K562 (cell line): ENCODE data around the gene CDH12. TPM values are rescaled to one million over a fixed set of nuclear protein-coding genes. Genes with fewer than 3 reads are reported as not detected.

Source experiments
- ATAC-seq: fragments of 200-7000 bp; cut with Tn5 transposase; 3 replicates; pipeline ENCODE4 v1.9.1; 2020; ENCODE audit warnings: moderate library complexity
- BruUV-seq: library from RNA; stranded (reverse); fragments of 400-500 nt; replicated peaks from 2 replicates; lab custom pipeline; 2021; lab: Mats Ljungman, UMichigan
- CTCF ChIA-PET: fragments of 300-600 bp; formaldehyde crosslinking; extraction: SDS; loops from one replicate; lab custom pipeline; 2021; ENCODE audit warnings: low intra/inter-chr PET ratio; lab: Yijun Ruan, JAX
- POLR2A ChIA-PET: fragments of 300-600, 350-650 bp; sonication (Branson Sonifier 250); formaldehyde crosslinking; extraction: SDS; loops from one replicate; lab custom pipeline; 2021; ENCODE audit warnings: antibody characterized with exemption, inconsistent platforms; lab: Yijun Ruan, JAX
- DNase-seq, 4 experiments: peaks; one replicate each; pipeline versions ENCODE4 v3.0.0 to v3.0.0-alpha.2; 2011 to 2018; ENCODE audit warnings: low spot score in 3 of 4, mixed read lengths in 3 of 4; ENCODE audit errors: extremely low read depth in 1 of 4
- FAIRE-seq: peaks from 2 replicates; lab custom pipeline; 2011; peaks lifted over from hg19 to GRCh38; lab: Jason Lieb, UNC
- H2AFZ ChIP-seq: 2 replicates; pipeline ENCODE4 v1.6.0; 2011; ENCODE audit warnings: low read depth, low read length, control low read depth, inconsistent platforms
- H3K27ac ChIP-seq: fragments of 200-600 bp; 3 replicates; pipeline ENCODE4 v1.8.0; 2011; ENCODE audit warnings: low read depth, mild to moderate bottlenecking, control low read depth, inconsistent platforms, low read length, moderate library complexity, mixed read lengths; ENCODE audit errors: extremely low read depth
- H3K27me3 ChIP-seq, 2 experiments: fragments of 300-600 bp in 1 of 2; 2 replicates in 1 of 2; 3 replicates in 1 of 2; pipeline versions ENCODE4 v1.6.0 to v1.8.0; 2011; ENCODE audit warnings: inconsistent platforms in 2 of 2, low read length in 2 of 2, mild to moderate bottlenecking in 1 of 2, mixed read lengths in 1 of 2, moderate library complexity in 1 of 2; ENCODE audit not compliant: control insufficient read depth in 2 of 2, insufficient read depth in 2 of 2
- H3K36me3 ChIP-seq: fragments of 300-600 bp; 3 replicates; pipeline ENCODE4 v1.8.0; 2011; ENCODE audit warnings: mild to moderate bottlenecking, low read length, inconsistent platforms; ENCODE audit not compliant: control insufficient read depth, insufficient read depth
- H3K4me1 ChIP-seq, 2 experiments: fragments of 200-600 bp in 1 of 2; replicated peaks in 1 of 2; 2 replicates in 1 of 2; 3 replicates in 1 of 2; pipeline versions ENCODE4 v1.5.1 to v1.8.0; 2011; ENCODE audit warnings: inconsistent platforms in 2 of 2, low read length in 2 of 2, mild to moderate bottlenecking in 1 of 2, mixed read lengths in 1 of 2, moderate library complexity in 1 of 2; ENCODE audit not compliant: control insufficient read depth in 2 of 2, insufficient read depth in 2 of 2
- H3K4me2 ChIP-seq: 2 replicates; pipeline ENCODE4 v1.6.1; 2011; ENCODE audit warnings: low read length, control low read depth, inconsistent platforms, mixed read lengths; ENCODE audit not compliant: insufficient read depth
- H3K4me3 ChIP-seq: fragments of 200-600 bp; sonication (generic), shearing (Covaris generic); 2 replicates; pipeline ENCODE4 v1.5.1; 2016; ENCODE audit warnings: control low read depth, inconsistent platforms
- H3K79me2 ChIP-seq: fragments of 200-600 bp; 3 replicates; pipeline ENCODE4 v1.8.0; 2011; ENCODE audit warnings: low read length, inconsistent platforms; ENCODE audit not compliant: control insufficient read depth, insufficient read depth
- H3K9ac ChIP-seq, 2 experiments: 2 replicates each; pipeline versions ENCODE4 v1.6.0 to v1.6.1; 2011; ENCODE audit warnings: low read depth in 2 of 2, low read length in 2 of 2, control low read depth in 1 of 2, inconsistent platforms in 1 of 2, mild to moderate bottlenecking in 1 of 2, mixed read lengths in 1 of 2; ENCODE audit not compliant: insufficient read depth in 1 of 2
- H3K9me1 ChIP-seq: one replicate; pipeline ENCODE4 v1.6.0; 2011; ENCODE audit warnings: inconsistent platforms, mild to moderate bottlenecking, low read length, moderate library complexity; ENCODE audit not compliant: control insufficient read depth, insufficient read depth
- H3K9me3 ChIP-seq: replicated peaks from 2 replicates; pipeline ENCODE4 v1.5.1; 2011; ENCODE audit warnings: low read depth, low read length, inconsistent platforms; ENCODE audit not compliant: control insufficient read depth, insufficient read depth
- H4K20me1 ChIP-seq: replicated peaks from 2 replicates; pipeline ENCODE4 v1.6.1; 2011; ENCODE audit warnings: low read length, inconsistent platforms, mixed read lengths; ENCODE audit not compliant: control insufficient read depth, insufficient read depth
- CHD4 ChIP-seq: fragments of 200-600 bp; sonication (generic); IDR thresholded peaks from 3 replicates; pipeline ENCODE4 v1.6.1; 2012; ENCODE audit warnings: low read depth, mild to moderate bottlenecking, mixed read lengths, low read length, inconsistent platforms; ENCODE audit not compliant: insufficient read depth, insufficient replicate concordance, poor library complexity, severe bottlenecking
- HOXB6 ChIP-seq: fragments of 250-450 bp; sonication (Bioruptor Pico); IDR thresholded peaks from 2 replicates; pipeline ENCODE4 v1.5.1; 2022; ENCODE audit warnings: mild to moderate bottlenecking, borderline replicate concordance
- LARP7 ChIP-seq: fragments of 450-650 bp; IDR thresholded peaks from 2 replicates; pipeline ENCODE4 v1.6.1; 2016
- MCM2 ChIP-seq: fragments of 450-650 bp; IDR thresholded peaks from 2 replicates; pipeline ENCODE4 v1.6.1; 2017; ENCODE audit warnings: low read depth, mild to moderate bottlenecking
- MCM3 ChIP-seq: fragments of 450-650 bp; IDR thresholded peaks from 2 replicates; pipeline ENCODE4 v1.6.1; 2016
- MTF1 ChIP-seq: fragments of 250-450 bp; sonication (Bioruptor Pico); IDR thresholded peaks from 2 replicates; pipeline ENCODE4 v1.9.0; 2021; ENCODE audit warnings: moderate library complexity, mild to moderate bottlenecking, inconsistent platforms, borderline replicate concordance
- NFE2 ChIP-seq: IDR thresholded peaks from 2 replicates; pipeline ENCODE4 v1.6.1; 2014; ENCODE audit warnings: antibody characterized with exemption, low read depth
- NFXL1 ChIP-seq: fragments of 450-650 bp; formaldehyde crosslinking; IDR thresholded peaks from 2 replicates; pipeline ENCODE4 v1.4.0; 2021; ENCODE audit warnings: mild to moderate bottlenecking
- PKNOX1 ChIP-seq: fragments of 450-650 bp; IDR thresholded peaks from 2 replicates; pipeline ENCODE4 v1.6.1; 2016
- PTBP1 ChIP-seq: fragments of 200-400 bp; formaldehyde crosslinking; IDR thresholded peaks from 2 replicates; pipeline ENCODE4 v1.6.1; 2017; ENCODE audit warnings: low read depth, low read length
- PTTG1 ChIP-seq: fragments of 450-650 bp; IDR thresholded peaks from 2 replicates; pipeline ENCODE4 v1.6.1; 2016; ENCODE audit warnings: low read depth, mild to moderate bottlenecking, missing genetic modification characterization, missing compliant biosample characterization
- RB1 ChIP-seq: fragments of 450-650 bp; IDR thresholded peaks from 2 replicates; pipeline ENCODE4 v1.6.1; 2017; ENCODE audit warnings: low read depth, mild to moderate bottlenecking
- RFX7 ChIP-seq: fragments of 250-450 bp; sonication (Bioruptor Pico); IDR thresholded peaks from 2 replicates; pipeline ENCODE4 v1.5.1; 2021; ENCODE audit warnings: mild to moderate bottlenecking
- SMARCA5 ChIP-seq: fragments of 450-650 bp; IDR thresholded peaks from 2 replicates; pipeline ENCODE4 v1.6.1; 2016
- SRF ChIP-seq, 2 experiments: fragments of 250-450, 450-650 bp in 1 of 2; sonication (Bioruptor Pico) in 1 of 2; sonication (generic) in 1 of 2; formaldehyde crosslinking; IDR thresholded peaks; 2 replicates each; pipeline versions ENCODE4 v1.5.0 to v1.5.1; 2020 to 2022; ENCODE audit warnings: mild to moderate bottlenecking in 1 of 2, missing genetic modification reagents in 1 of 2
- TARDBP ChIP-seq: fragments of 450-650 bp; IDR thresholded peaks from 2 replicates; pipeline ENCODE4 v1.6.1; 2016
- TCF7 ChIP-seq: sonication (generic); IDR thresholded peaks from 2 replicates; pipeline ENCODE4 v1.6.1; 2016; ENCODE audit warnings: antibody characterized with exemption, borderline replicate concordance
- ZNF57 ChIP-seq: fragments of 450-650 bp; formaldehyde crosslinking; IDR thresholded peaks from 2 replicates; pipeline ENCODE4 v1.4.0; 2020; ENCODE audit warnings: mild to moderate bottlenecking, moderate library complexity
- WGBS: fragments of 100-300 bp; shearing (Covaris generic); methylation state at CpG from one replicate; pipeline ENCODE4 v1.1.6; 2016; ENCODE audit warnings: low coverage, mixed read lengths; ENCODE audit not compliant: insufficient coverage; ENCODE audit errors: missing lambda C conversion rate; 5-methylcytosine and 5-hydroxymethylcytosine counted together
- in situ Hi-C: fragments of 300-500 bp; cut with MboI; formaldehyde crosslinking; loops from 4 replicates; pipeline ENCODE4 v1.15.0; 2018; ENCODE audit warnings: inconsistent platforms, mixed read lengths
- intact Hi-C: fragments of 100-400 bp; cut with micrococcal nuclease; formaldehyde crosslinking; loops from 2 replicates; pipeline ENCODE4 v1.14.2; 2022
- polyA plus RNA-seq, 8 experiments: library from polyadenylated mRNA; depleted of rRNA in 4 of 8; stranded (reverse) in 5 of 8; unstranded in 3 of 8; fragments of >200 nt; fragmentation: Nextera tagmentation in 2 of 8; fragmentation: Illumina TruSeq in 1 of 8; extraction: Ambion mirVana in 2 of 8; extraction: Trizol in 1 of 8; gene quantifications; 2 replicates each; pipeline versions ENCODE4 v1.2.1 to v1.2.3, GENCODE V29; 2011 to 2014; ENCODE audit warnings: inconsistent platforms in 1 of 8, missing spikeins in 1 of 8
- total RNA-seq, 7 experiments: library from RNA; depleted of rRNA in 6 of 7; stranded (reverse); fragments of >200 nt in 6 of 7; fragmentation: Illumina TruSeq in 2 of 7; extraction: Trizol in 2 of 7; gene quantifications; 2 replicates each; pipeline versions ENCODE4 v1.2.1 to v1.2.3, GENCODE V29; 2011 to 2021; ENCODE audit warnings: low replicate concordance in 1 of 7

Gene CDH12
- total and polyA plus RNA-seq, 9 of the 15 experiments (the other 6 are each of a cell fraction or from before 2014, with no cell fraction given) = 0.03 to 1.7 (median 0.37) TPM

GRCh38 chr5:22549876-22550671 lies 303.1 kb downstream of the CDH12 start (continued):
- TF ChIP-seq MCM3 (no peak), MCM2 (no peak), CHD4 (no peak)

- intact Hi-C loops = no loop called here
- Histone ChIP-seq H2AFZ (no peak overlapping the region), H4K20me1 (no peaks in the 10 kb centered on the region), H3K4me1 (no peaks in the 10 kb centered on the region), H3K36me3 (no peaks in the 10 kb centered on the region), H3K9me3 (no peaks in the 10 kb centered on the region), H3K27ac (no peak overlapping the region), H3K9ac (no peak overlapping the region), H3K79me2 (no peaks in the 10 kb centered on the region), H3K4me2 (no peak overlapping the region), H3K4me3 (no peak overlapping the region), H3K9me1 (no peaks in the 10 kb centered on the region), H3K27me3 (no peaks in the 10 kb centered on the region)
- CTCF ChIA-PET = no interaction called here
- BruUV-seq = no TSS peak
- 0% methylated on average over 1 of the region's 1 CpG for WGBS
- in situ Hi-C loops = no loop called here
- no peak for ATAC-seq
- no peak for FAIRE-seq
- no peak for DNase-seq
- TF ChIP-seq PKNOX1 (no peak), MTF1 (CRISPR knock-in tag) (no peak), TCF7 (no peak), RB1 (no peak), MCM2 (no peak), SRF (CRISPR knock-in tag; IDR thresholded peaks at IDR 0.05) (no peak), SMARCA5 (no peak), PTBP1 (no peak), LARP7 (no peak), NFXL1 (CRISPR knock-in tag) (no peak), TARDBP (no peak), NFE2 (no peak), HOXB6 (CRISPR knock-in tag) (no peak), RFX7 (CRISPR knock-in tag) (no peak), ZNF57 (CRISPR knock-in tag) (no peak), PTTG1 (no peak)
- TF ChIP-seq, all 486 proteins: peak for 0
- POLR2A ChIA-PET = no interaction called here
These were observed 310.8 kb downstream of the CDH12 start for GRCh38 chr5:22542340-22542739.
